GM12872 (cell line): ENCODE data around the gene ENTPD1.

ENCODE experiments used
- CTCF ChIP-seq: IDR thresholded peaks from 3 replicates; pipeline ENCODE4 v1.5.1; 2011; ENCODE audit warnings: low read depth, mild to moderate bottlenecking, low read length, moderate library complexity; ENCODE audit not compliant: insufficient read depth

Gene ENTPD1

GRCh38 chr10:95748349-95748748, 7.6 kb upstream of the ENTPD1 start:
- TF ChIP-seq CTCF = no peak

GRCh38 chr10:95755511-95756004, 405 bp upstream of the ENTPD1 start:
- no peak for TF ChIP-seq CTCF

GRCh38 chr10:95756809-95757684, 1.1 kb downstream of the ENTPD1 start:
- TF ChIP-seq CTCF = no peak

GRCh38 chr10:95758351-95759025, 2.5 kb downstream of the ENTPD1 start:
- TF ChIP-seq CTCF = no peak

- no peak for TF ChIP-seq CTCF
Measured at GRCh38 chr10:95759233-95759826, 3.4 kb downstream of the ENTPD1 start.

GRCh38 chr10:95761939-95762492, 6.1 kb downstream of the ENTPD1 start:
- no peak for TF ChIP-seq CTCF
